ENCODE results near the gene HGFAC. TPM values are rescaled to one million over a fixed set of nuclear protein-coding genes. Genes with fewer than 3 reads are reported as not detected.

Gene HGFAC
- total and polyA plus RNA-seq, 2 donors: 0.46 to 0.48 TPM

- Histone ChIP-seq H3K4me3 (ENCODE audit: low read depth, low read length) (no peak overlapping the region), H3K4me1 (ENCODE audit: insufficient read depth) (no peaks in the 10 kb centered on the region)
- 83% methylated on average over 31 of the region's 31 CpGs for WGBS
These were observed 27.8 kb downstream of the HGFAC start for GRCh38 chr4:3469386-3470243.

GRCh38 chr4:3470244-3471097, 28.7 kb downstream of the HGFAC start:
- Histone ChIP-seq H3K4me3 (ENCODE audit: low read depth, low read length) (no peak overlapping the region), H3K36me3 (ENCODE audit: insufficient read depth) (no peaks in the 10 kb centered on the region), H3K27ac (ENCODE audit: low read depth) (no peak overlapping the region), H3K4me1 (ENCODE audit: insufficient read depth) (no peaks in the 10 kb centered on the region)
- WGBS: 62% methylated on average over 25 of the region's 25 CpGs
- DNase-seq (ENCODE audit: extremely low spot score): no peak

More at GRCh38 chr4:3469386-3470243, 27.8 kb downstream of the HGFAC start:
- Histone ChIP-seq H3K27ac (ENCODE audit: low read depth) (no peak overlapping the region), H3K36me3 (ENCODE audit: insufficient read depth) (no peaks in the 10 kb centered on the region)
- no peak for DNase-seq (ENCODE audit: extremely low spot score)

- H3K36me3 ChIP-seq (ENCODE audit: insufficient read depth): no peaks in the 10 kb centered on the region
- H3K4me1 ChIP-seq (ENCODE audit: insufficient read depth): no peaks in the 10 kb centered on the region
- H3K4me3 ChIP-seq (ENCODE audit: low read depth, low read length): no peak overlapping the region
- H3K27ac ChIP-seq (ENCODE audit: low read depth): no peak overlapping the region
- 96% methylated on average over 23 of the region's 23 CpGs for WGBS
- no peak for DNase-seq (ENCODE audit: extremely low spot score)
These were observed 29.5 kb downstream of the HGFAC start for GRCh38 chr4:3471098-3471760.

DNA sequence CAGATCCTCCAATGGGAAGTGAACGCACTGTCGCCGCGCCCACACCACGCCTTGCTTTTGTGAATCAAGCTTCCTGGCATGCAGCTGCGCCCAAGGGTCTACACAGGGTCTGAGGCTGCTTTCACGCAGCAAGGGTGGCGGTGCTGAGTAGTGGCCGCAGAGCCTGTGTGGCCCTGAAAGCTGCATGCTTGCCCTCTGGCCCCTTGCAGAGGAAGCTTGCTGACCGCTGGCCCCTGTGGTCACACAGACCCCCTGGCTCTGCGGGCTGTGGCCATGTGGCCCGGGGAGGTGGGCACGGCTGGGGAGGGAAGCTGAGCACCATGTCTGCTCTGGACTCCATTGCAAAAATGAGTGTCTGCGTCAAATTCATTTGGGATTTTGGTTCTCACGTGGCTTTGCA, 30.1 kb downstream of the HGFAC start:
- Histone ChIP-seq H3K27ac (ENCODE audit: low read depth) (no peak overlapping the region), H3K4me1 (ENCODE audit: insufficient read depth) (no peaks in the 10 kb centered on the region), H3K4me3 (ENCODE audit: low read depth, low read length) (no peak overlapping the region), H3K36me3 (ENCODE audit: insufficient read depth) (no peaks in the 10 kb centered on the region)
- 84% methylated on average over 15 of the region's 15 CpGs for WGBS
- no peak for DNase-seq (ENCODE audit: extremely low spot score)

GRCh38 chr4:3472411-3473141, 30.8 kb downstream of the HGFAC start:
- Histone ChIP-seq H3K36me3 (ENCODE audit: insufficient read depth) (no peaks in the 10 kb centered on the region), H3K4me1 (ENCODE audit: insufficient read depth) (no peaks in the 10 kb centered on the region), H3K4me3 (ENCODE audit: low read depth, low read length) (no peak overlapping the region), H3K27ac (ENCODE audit: low read depth) (no peak overlapping the region)
- no peak for DNase-seq (ENCODE audit: extremely low spot score)
- WGBS: 94% methylated on average over 27 of the region's 27 CpGs

DNA sequence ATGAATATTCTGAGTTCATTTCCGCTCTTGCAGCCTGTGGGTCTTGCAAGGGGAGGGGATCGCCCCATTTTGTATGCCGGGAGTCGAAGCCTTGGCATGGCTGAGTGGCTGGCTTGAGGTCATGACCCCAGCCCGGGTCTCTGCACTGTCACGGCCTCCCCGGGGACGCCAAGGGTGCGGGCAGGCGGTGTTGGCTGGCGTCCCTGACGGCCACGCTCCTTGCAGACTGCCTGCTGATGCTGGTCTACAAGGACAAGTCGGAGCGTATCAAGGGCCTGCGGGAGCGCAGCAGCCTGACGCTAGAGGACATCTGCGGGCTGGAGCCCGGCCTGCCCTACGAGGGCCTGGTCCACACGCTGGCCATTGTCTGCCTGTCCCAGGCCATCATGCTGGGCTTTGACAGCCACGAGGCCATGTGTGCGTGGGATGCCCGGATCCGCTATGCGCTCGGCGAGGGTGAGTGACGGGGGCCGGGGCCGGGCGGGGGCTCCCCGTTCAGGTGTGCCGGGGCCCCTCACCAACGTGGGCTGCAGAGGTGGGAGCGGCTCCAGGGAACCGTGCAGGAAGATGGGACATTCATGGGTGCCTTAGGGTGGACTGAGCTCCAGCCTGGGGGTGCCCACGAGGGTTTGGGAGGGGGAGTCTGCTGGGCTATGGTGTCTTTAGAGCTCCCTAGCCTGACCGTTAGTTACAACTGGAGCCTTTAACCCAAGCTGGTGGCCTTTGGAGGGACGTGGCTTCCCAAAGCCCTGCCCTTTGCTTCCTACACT, 31.6 kb downstream of the HGFAC start:
- Histone ChIP-seq H3K4me1 (ENCODE audit: insufficient read depth) (no peaks in the 10 kb centered on the region), H3K27ac (ENCODE audit: low read depth) (no peak overlapping the region), H3K4me3 (ENCODE audit: low read depth, low read length) (no peak overlapping the region), H3K36me3 (ENCODE audit: insufficient read depth) (no peaks in the 10 kb centered on the region)
- DNase-seq (ENCODE audit: extremely low spot score): no peak
- 83% methylated on average over 41 of the region's 41 CpGs for WGBS

DNA sequence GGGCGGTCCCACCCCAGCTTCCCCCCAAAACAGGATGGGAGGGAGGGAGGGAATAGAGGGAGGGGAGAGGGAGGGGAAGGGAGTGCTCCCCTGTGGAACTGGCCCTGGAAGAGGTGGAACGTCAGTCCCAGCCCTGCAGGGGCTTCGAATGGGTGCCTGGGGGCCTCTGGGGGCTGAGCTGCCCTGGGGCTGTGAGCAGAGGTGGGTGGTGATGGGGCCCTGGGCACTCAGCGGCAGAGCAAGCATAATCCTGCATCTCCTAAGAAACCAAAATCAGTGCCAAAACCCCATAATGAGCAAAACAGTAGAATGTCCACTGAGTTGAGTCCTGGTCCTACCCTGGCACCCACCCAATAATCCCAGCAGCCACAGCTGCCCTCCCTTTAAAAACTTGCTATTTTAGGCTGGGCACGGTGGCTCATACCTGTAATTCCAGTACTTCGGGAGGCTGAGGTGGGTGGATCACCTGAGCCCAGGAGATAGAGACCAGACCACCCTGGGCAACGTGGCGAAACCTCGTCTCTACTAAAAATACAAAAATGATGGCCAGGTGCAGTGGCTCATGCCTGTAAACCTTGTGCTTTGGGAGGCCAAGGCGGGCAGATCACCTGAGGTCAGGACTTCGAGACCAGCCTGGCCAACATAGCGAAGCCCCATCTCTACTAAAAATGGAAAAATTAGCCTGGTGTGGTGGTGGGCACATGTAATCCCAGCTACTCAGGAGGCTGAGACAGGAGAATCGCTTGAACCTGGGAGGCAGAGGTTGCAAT, 32.4 kb downstream of the HGFAC start:
- H3K27ac ChIP-seq (ENCODE audit: low read depth): no peak overlapping the region
- H3K4me1 ChIP-seq (ENCODE audit: insufficient read depth): no peaks in the 10 kb centered on the region
- no peaks in the 10 kb centered on the region for H3K36me3 ChIP-seq (ENCODE audit: insufficient read depth)
- 83% methylated on average over 13 of the region's 13 CpGs for WGBS
- no peak for DNase-seq (ENCODE audit: extremely low spot score)
- H3K4me3 ChIP-seq (ENCODE audit: low read depth, low read length): no peak overlapping the region

DNA sequence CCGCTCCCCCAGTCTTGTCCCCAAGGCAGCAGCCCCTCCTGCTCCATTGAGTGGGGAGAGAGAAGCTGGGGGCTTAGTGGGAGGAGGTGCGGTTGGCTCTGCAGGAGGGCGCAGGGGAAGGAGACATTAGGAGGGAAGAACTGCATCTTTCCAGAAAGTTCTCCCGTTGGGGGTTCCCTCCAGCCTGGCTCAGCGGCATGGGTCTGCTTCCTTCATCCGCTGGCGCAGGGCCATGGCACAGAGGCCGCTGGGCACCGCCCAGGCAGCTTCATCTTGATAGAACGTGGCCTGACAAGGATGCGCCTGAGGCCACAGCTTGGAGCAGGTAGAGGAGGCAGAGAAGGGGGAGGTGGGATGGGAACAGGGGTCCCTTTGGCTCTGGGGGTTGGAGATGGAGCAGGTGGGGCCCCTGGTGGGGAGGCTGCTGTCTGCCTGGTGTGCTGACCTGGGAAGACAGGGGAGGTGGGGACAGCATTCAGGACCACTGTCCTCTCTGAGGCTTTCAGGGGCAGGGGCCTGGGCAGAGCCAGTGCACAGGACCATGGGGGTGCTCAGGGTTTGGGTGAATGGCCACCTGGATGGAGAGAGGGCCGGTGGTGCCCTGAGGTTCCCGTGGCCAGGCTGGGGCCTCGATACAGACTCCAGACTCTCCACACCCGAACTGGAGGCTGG, 33.4 kb downstream of the HGFAC start:
- no peaks in the 10 kb centered on the region for H3K36me3 ChIP-seq (ENCODE audit: insufficient read depth)
- WGBS: 80% methylated on average over 15 of the region's 15 CpGs
- H3K4me1 ChIP-seq (ENCODE audit: insufficient read depth): no peaks in the 10 kb centered on the region
- no peak overlapping the region for H3K27ac ChIP-seq (ENCODE audit: low read depth)
- no peak overlapping the region for H3K4me3 ChIP-seq (ENCODE audit: low read depth, low read length)
- no peak for DNase-seq (ENCODE audit: extremely low spot score)

DNA sequence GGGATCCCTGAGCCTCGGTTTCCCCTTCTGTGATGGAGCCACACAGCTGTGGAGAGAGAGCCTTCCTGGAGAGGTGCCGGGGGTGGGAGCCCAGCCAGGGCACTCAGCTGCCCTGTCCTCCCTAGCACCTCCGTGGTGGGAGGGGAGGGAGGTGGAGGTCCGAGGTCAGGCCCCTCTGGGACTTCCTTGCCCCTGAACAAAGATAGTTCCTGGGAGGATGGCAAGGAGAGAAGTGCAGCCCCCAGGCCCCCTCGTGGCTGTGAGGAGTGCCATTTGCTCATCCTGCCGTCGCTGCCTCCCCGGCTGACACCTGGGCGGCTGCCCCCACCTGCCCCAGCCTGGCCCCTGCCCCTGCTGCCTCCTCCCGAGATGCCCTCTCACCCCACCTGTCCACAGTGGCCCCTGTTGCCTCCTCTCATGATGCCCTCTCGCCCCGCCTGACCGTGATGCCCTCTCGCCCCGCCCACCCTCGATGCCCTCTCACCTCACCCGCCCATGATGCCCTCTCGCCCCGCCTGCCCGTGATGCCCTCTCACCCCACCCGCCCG, 34.0 kb downstream of the HGFAC start:
- Histone ChIP-seq H3K36me3 (ENCODE audit: insufficient read depth) (no peaks in the 10 kb centered on the region), H3K4me3 (ENCODE audit: low read depth, low read length) (no peak overlapping the region), H3K4me1 (ENCODE audit: insufficient read depth) (no peaks in the 10 kb centered on the region), H3K27ac (ENCODE audit: low read depth) (no peak overlapping the region)
- no peak for DNase-seq (ENCODE audit: extremely low spot score)
- 74% methylated on average over 22 of the region's 22 CpGs for WGBS

DNA sequence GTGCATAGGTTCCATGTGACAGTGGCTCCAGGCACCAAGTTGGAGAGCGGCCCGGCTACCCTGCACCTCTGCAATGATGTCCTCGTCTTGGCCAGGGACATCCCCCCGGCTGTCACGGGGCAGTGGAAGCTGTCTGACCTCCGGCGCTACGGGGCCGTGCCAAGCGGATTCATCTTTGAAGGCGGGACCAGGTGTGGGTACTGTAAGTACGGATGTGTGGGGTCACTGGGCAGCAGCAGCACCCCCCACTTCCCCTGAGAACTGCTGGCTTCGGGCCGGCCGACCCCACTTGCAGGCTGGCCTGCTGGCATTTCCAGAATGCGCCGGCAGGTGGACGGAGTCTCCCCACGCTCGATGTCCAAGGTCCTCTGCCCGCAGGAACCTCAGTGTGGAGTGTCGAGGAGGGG, 34.6 kb downstream of the HGFAC start:
- DNase-seq (ENCODE audit: extremely low spot score): no peak
- Histone ChIP-seq H3K27ac (ENCODE audit: low read depth) (no peak overlapping the region), H3K4me3 (ENCODE audit: low read depth, low read length) (no peak overlapping the region), H3K4me1 (ENCODE audit: insufficient read depth) (no peaks in the 10 kb centered on the region), H3K36me3 (ENCODE audit: insufficient read depth) (no peaks in the 10 kb centered on the region)
- WGBS: 89% methylated on average over 22 of the region's 22 CpGs

DNA sequence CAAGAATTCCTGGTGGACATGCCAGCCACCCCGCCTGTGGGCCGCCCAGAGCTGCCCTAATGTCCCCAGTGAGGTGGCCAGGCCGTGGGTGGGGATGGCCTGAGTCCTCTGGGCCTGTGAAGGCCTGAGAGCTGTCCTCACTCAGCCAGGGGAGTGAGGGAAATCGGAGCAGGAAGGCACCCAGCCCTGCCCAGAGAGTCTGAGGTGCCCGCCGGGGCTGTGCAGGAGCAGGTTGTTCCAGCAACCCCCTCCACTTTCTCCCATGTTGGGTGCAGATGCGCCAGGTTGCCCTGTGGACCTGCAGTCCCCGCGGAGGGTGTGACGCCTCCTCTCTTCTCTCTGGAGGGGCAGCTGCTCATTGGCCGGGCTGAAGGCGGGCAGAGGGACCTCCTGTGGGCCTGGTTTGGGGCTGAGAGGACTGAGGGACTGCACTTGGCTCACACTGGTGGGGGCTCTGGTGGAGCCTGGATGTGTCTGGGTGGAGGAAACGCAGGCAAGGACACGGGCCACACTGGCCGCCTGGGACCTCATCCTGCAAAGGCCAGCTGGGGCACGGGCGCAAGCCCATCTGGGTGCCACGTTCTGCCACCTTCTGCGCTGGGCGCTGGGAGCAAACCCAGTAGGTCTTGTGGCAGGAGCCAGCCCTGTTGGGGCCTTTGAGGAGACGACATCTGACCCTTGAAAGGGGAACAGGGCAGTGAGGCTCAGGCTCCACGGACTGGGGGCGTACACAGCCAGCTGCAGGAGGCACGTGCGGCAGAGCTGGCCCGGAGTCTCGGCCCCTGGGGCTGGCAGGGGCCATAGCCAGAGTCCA, 35.4 kb downstream of the HGFAC start:
- Histone ChIP-seq H3K4me1 (ENCODE audit: insufficient read depth) (no peaks in the 10 kb centered on the region), H3K36me3 (ENCODE audit: insufficient read depth) (no peaks in the 10 kb centered on the region), H3K4me3 (ENCODE audit: low read depth, low read length) (no peak overlapping the region), H3K27ac (ENCODE audit: low read depth) (no peak overlapping the region)
- 88% methylated on average over 27 of the region's 27 CpGs for WGBS
- no peak for DNase-seq (ENCODE audit: extremely low spot score)

All from urinary bladder (tissue), 4 donors.